Vagina (tissue), 2 donors: ENCODE measurements around the gene IL2RG. TPM values are rescaled to one million over a fixed set of nuclear protein-coding genes. Genes with fewer than 3 reads are reported as not detected.

Experiments used
- DNase-seq, 2 donors: peaks; one replicate each; pipeline ENCODE4 v3.0.0-alpha.2; 2017; ENCODE audit errors: extremely low spot score in 2 of 2
- H3K27ac ChIP-seq: fragments of 200-600 bp; sonication (generic); one replicate; pipeline ENCODE4 v1.5.1; 2019
- H3K27me3 ChIP-seq: fragments of 200-600 bp; sonication (generic); one replicate; pipeline ENCODE4 v1.5.1; 2019
- H3K36me3 ChIP-seq, 2 donors: fragments of 200-600 bp; sonication (generic); one replicate each; pipeline ENCODE4 v1.5.1; 2017 to 2019
- H3K4me1 ChIP-seq: fragments of 200-600 bp; sonication (generic); one replicate; pipeline ENCODE4 v1.5.1; 2019
- H3K4me3 ChIP-seq, 2 donors: fragments of 200-600 bp; sonication (generic); 1 replicate in 1 of 2; 2 replicates in 1 of 2; pipeline ENCODE4 v1.5.1; 2016 to 2019
- H3K9me3 ChIP-seq: fragments of 200-600 bp; sonication (generic); one replicate; pipeline ENCODE4 v1.5.1; 2019
- CTCF ChIP-seq, 3 experiments: fragments of 450-650 bp in 2 of 3; fragments of 200-600 bp in 1 of 3; sonication (generic) in 1 of 3; IDR thresholded peaks; one replicate each; pipeline ENCODE4 v1.5.1; 2017 to 2019; ENCODE audit warnings: antibody characterized with exemption in 3 of 3, mild to moderate bottlenecking in 2 of 3, moderate library complexity in 2 of 3
- POLR2A ChIP-seq, 2 donors: fragments of 450-650 bp; IDR thresholded peaks; one replicate each; pipeline ENCODE4 v1.6.1; 2017; ENCODE audit warnings: antibody characterized with exemption in 2 of 2, mild to moderate bottlenecking in 2 of 2, moderate library complexity in 2 of 2
- POLR2AphosphoS5 ChIP-seq, 2 donors: sonication (generic); formaldehyde crosslinking; IDR thresholded peaks; one replicate each; pipeline ENCODE4 v1.9.0; 2017; ENCODE audit warnings: antibody characterized with exemption in 2 of 2, mild to moderate bottlenecking in 2 of 2, low read depth in 1 of 2; ENCODE audit not compliant: insufficient read depth in 1 of 2
- intact Hi-C: fragments of 100-400 bp; cut with DNase I; formaldehyde crosslinking; loops from one replicate; pipeline ENCODE4 v1.15.1; 2023
- total RNA-seq: library from RNA; depleted of rRNA; stranded (reverse); fragments of >200 nt; gene quantifications from one replicate; pipeline ENCODE4 v1.2.3, GENCODE V29; 2016

IL2RG gene
- total RNA-seq, 1 donor from 2014 or later, result 4.2 TPM

- Histone ChIP-seq H3K27me3 (no peaks in the 10 kb centered on the region), H3K4me3 (no peak overlapping the region), H3K27ac (peak overlapping the region; percentile 13), H3K9me3 (no peaks in the 10 kb centered on the region), H3K36me3 (no peaks in the 10 kb centered on the region), H3K4me1 (peaks cover 16% of the 10 kb centered on the region)
- intact Hi-C loops, result no loop called here
- no peak for DNase-seq
- peak in 1 of 3 experiments; percentile 33 for TF ChIP-seq CTCF (IDR thresholded peaks at IDR 0.05)
- no peak for TF ChIP-seq POLR2A (IDR thresholded peaks at IDR 0.05)
- no peak for TF ChIP-seq POLR2AphosphoS5 (IDR thresholded peaks at IDR 0.05; ENCODE audit: insufficient read depth in 1 of 2, low read depth in 1 of 2)
Measured at GRCh38 chrX:71098302-71098701, 13.1 kb downstream of the IL2RG start.

- no peaks in the 10 kb centered on the region for H3K27me3 ChIP-seq
- H3K4me1 ChIP-seq, result peaks cover 16% of the 10 kb centered on the region
- TF ChIP-seq POLR2A (IDR thresholded peaks at IDR 0.05) (no peak), CTCF (IDR thresholded peaks at IDR 0.05) (no peak), POLR2AphosphoS5 (IDR thresholded peaks at IDR 0.05; ENCODE audit: insufficient read depth in 1 of 2, low read depth in 1 of 2) (no peak)
- intact Hi-C loops, result no loop called here
- H3K4me3 ChIP-seq, result peak overlapping the region; percentile 56 to 58
- H3K36me3 ChIP-seq, result no peaks in the 10 kb centered on the region
- no peak for DNase-seq
- H3K27ac ChIP-seq, result peak overlapping the region; percentile 81
- no peaks in the 10 kb centered on the region for H3K9me3 ChIP-seq
Measured at GRCh38 chrX:71096760-71097032, 14.7 kb downstream of the IL2RG start.

- H3K27ac ChIP-seq, result peak overlapping the region; percentile 81
- no peaks in the 10 kb centered on the region for H3K36me3 ChIP-seq
- no peaks in the 10 kb centered on the region for H3K9me3 ChIP-seq
- H3K4me1 ChIP-seq, result peaks cover 16% of the 10 kb centered on the region
- TF ChIP-seq POLR2A (IDR thresholded peaks at IDR 0.05) (peak in 1 of 2 donors; percentile 8), POLR2AphosphoS5 (IDR thresholded peaks at IDR 0.05; ENCODE audit: insufficient read depth in 1 of 2, low read depth in 1 of 2) (no peak), CTCF (IDR thresholded peaks at IDR 0.05) (no peak)
- no peaks in the 10 kb centered on the region for H3K27me3 ChIP-seq
- DNase-seq, result no peak
- intact Hi-C loops, result no loop called here
- peak overlapping the region; percentile 56 to 58 for H3K4me3 ChIP-seq
Measured at GRCh38 chrX:71095981-71096759, 15.2 kb downstream of the IL2RG start.

GRCh38 chrX:71095555-71095980 lies 15.8 kb downstream of the IL2RG start, which contains the start of gene FOXO4:
Gene FOXO4 (plus strand): TSS chrX:71095851. CDS start chrX:71096529, 678 bp downstream.
- intact Hi-C loops, result no loop called here
- TF ChIP-seq POLR2AphosphoS5 (IDR thresholded peaks at IDR 0.05; ENCODE audit: insufficient read depth in 1 of 2, low read depth in 1 of 2), result peak; percentile 65 to 67
- TF ChIP-seq POLR2A (IDR thresholded peaks at IDR 0.05), result no peak
- no peaks in the 10 kb centered on the region for H3K36me3 ChIP-seq
- H3K4me3 ChIP-seq, result peak within 1 kb of the TSS; percentile 56 to 58
- no peaks in the 10 kb centered on the region for H3K27me3 ChIP-seq
- peak in 1 of 2 donors; percentile 94 for DNase-seq
- H3K4me1 ChIP-seq, result peaks cover 16% of the 10 kb centered on the region
- no peaks in the 10 kb centered on the region for H3K9me3 ChIP-seq
- peak within 1 kb of the TSS; percentile 81 for H3K27ac ChIP-seq

- Histone ChIP-seq H3K4me3 (peak overlapping the region; percentile 56 to 58), H3K4me1 (peaks cover 16% of the 10 kb centered on the region), H3K27me3 (no peaks in the 10 kb centered on the region), H3K9me3 (no peaks in the 10 kb centered on the region), H3K36me3 (no peaks in the 10 kb centered on the region), H3K27ac (peak overlapping the region; percentile 81)
- no peak for TF ChIP-seq CTCF (IDR thresholded peaks at IDR 0.05)
- intact Hi-C loops, result no loop called here
- DNase-seq, result no peak
Measured at GRCh38 chrX:71095033-71095432, 16.3 kb downstream of the IL2RG start.
